HEK293T (cell line): Measurements from ENCODE around the gene RPL32.

Experiments
- ELF4 ChIP-seq: fragments of 450-650 bp; IDR thresholded peaks from 2 replicates; pipeline ENCODE4 v1.6.1; 2017; ENCODE audit warnings: antibody characterized with exemption
- SP1 ChIP-seq: fragments of 450-650 bp; IDR thresholded peaks from 2 replicates; pipeline ENCODE4 v1.6.1; 2017
- TARDBP ChIP-seq: fragments of 450-650 bp; IDR thresholded peaks from 2 replicates; pipeline ENCODE4 v1.6.1; 2016

GRCh38 chr3:12890610-12891390 is 49.4 kb upstream of the RPL32 start:
- TF ChIP-seq ELF4 = no peak
- TF ChIP-seq TARDBP = no peak
- no peak for TF ChIP-seq SP1
